Thyroid gland (tissue), 4 donors: ENCODE data around the gene REG3G. TPM values are rescaled to one million over a fixed set of nuclear protein-coding genes. Genes with fewer than 3 reads are reported as not detected.

Experiments
- DNase-seq, 2 donors: peaks; one replicate each; pipeline ENCODE4 v3.0.0-alpha.2; 2019
- H3K27ac ChIP-seq, 3 donors: fragments of 200-600 bp; sonication (generic); 1 replicate in 2 of 3; 2 replicates in 1 of 3; pipeline ENCODE4 v1.5.1; 2016 to 2019; ENCODE audit warnings: mild to moderate bottlenecking in 1 of 3, moderate library complexity in 1 of 3
- H3K27me3 ChIP-seq: fragments of 200-600 bp; sonication (generic); one replicate; pipeline ENCODE4 v1.5.1; 2019
- H3K36me3 ChIP-seq, 2 donors: fragments of 200-600 bp; sonication (generic); one replicate each; pipeline ENCODE4 v1.5.1; 2016 to 2019
- H3K4me1 ChIP-seq, 2 donors: fragments of 200-600 bp; sonication (generic); one replicate each; pipeline ENCODE4 v1.5.1; 2017 to 2019
- H3K4me3 ChIP-seq, 3 donors: fragments of 200-600 bp; sonication (generic); replicated peaks in 1 of 3; 1 replicate in 2 of 3; 2 replicates in 1 of 3; pipeline ENCODE4 v1.5.1; 2016; ENCODE audit warnings: mild to moderate bottlenecking in 1 of 3
- H3K9me3 ChIP-seq: fragments of 200-600 bp; sonication (generic); one replicate; pipeline ENCODE4 v1.5.1; 2017
- CTCF ChIP-seq, 6 experiments: fragments of 200-600 bp in 3 of 6; fragments of 450-650 bp in 3 of 6; sonication (generic) in 3 of 6; IDR thresholded peaks; one replicate each; pipeline ENCODE4 v1.5.1; 2016 to 2019; ENCODE audit warnings: antibody characterized with exemption in 6 of 6, mild to moderate bottlenecking in 2 of 6, inconsistent platforms in 1 of 6, moderate library complexity in 1 of 6
- POLR2A ChIP-seq, 2 donors: fragments of 450-650 bp; IDR thresholded peaks; one replicate each; pipeline ENCODE4 v1.6.1; 2017; ENCODE audit warnings: antibody characterized with exemption in 2 of 2, mild to moderate bottlenecking in 2 of 2, moderate library complexity in 1 of 2
- WGBS, 2 donors: methylation state at CpG; one replicate each; pipeline ENCODE4 v1.1.5; 2017; 5-methylcytosine and 5-hydroxymethylcytosine counted together
- intact Hi-C: fragments of 100-400 bp; cut with DNase I; formaldehyde crosslinking; loops from one replicate; pipeline ENCODE4 v1.15.1; 2023
- total RNA-seq, 4 donors: library from RNA; depleted of rRNA; stranded (reverse); fragments of >200 nt; gene quantifications; one replicate each; pipeline ENCODE4 v1.2.3, GENCODE V29; 2016

Gene REG3G
- total RNA-seq, 4 donors from 2014 or later: not detected

GRCh38 chr2:78980871-78981270, 44.6 kb upstream of the REG3G start:
- intact Hi-C loops: no loop called here
- no peaks in the 10 kb centered on the region for H3K27me3 ChIP-seq

GRCh38 chr2:78982638-78983330, 42.7 kb upstream of the REG3G start:
- Histone ChIP-seq H3K36me3 (no peaks in the 10 kb centered on the region), H3K27me3 (no peaks in the 10 kb centered on the region), H3K4me3 (no peak overlapping the region), H3K9me3 (no peaks in the 10 kb centered on the region), H3K27ac (no peak overlapping the region), H3K4me1 (no peaks in the 10 kb centered on the region)
- no peak for TF ChIP-seq POLR2A (IDR thresholded peaks at IDR 0.05)
- TF ChIP-seq CTCF (IDR thresholded peaks at IDR 0.05): no peak
- intact Hi-C loops: no loop called here
- no peak for DNase-seq
- 49 to 58% methylated on average over 4 of the region's 4 CpGs for WGBS, 2 donors

More at GRCh38 chr2:78980871-78981270, 44.6 kb upstream of the REG3G start:
- no peak for TF ChIP-seq POLR2A (IDR thresholded peaks at IDR 0.05)
- no peak for TF ChIP-seq CTCF (IDR thresholded peaks at IDR 0.05)
- H3K4me1 ChIP-seq: no peaks in the 10 kb centered on the region
- DNase-seq: no peak
- H3K9me3 ChIP-seq: no peaks in the 10 kb centered on the region
- H3K4me3 ChIP-seq: no peak overlapping the region
- no peaks in the 10 kb centered on the region for H3K36me3 ChIP-seq
- H3K27ac ChIP-seq: no peak overlapping the region
- 31 to 50% methylated on average over 4 of the region's 4 CpGs for WGBS, 2 donors

- H3K4me3 ChIP-seq: no peak overlapping the region
- H3K4me1 ChIP-seq: no peaks in the 10 kb centered on the region
- no peak overlapping the region for H3K27ac ChIP-seq
- intact Hi-C loops: no loop called here
- H3K9me3 ChIP-seq: no peaks in the 10 kb centered on the region
- H3K27me3 ChIP-seq: no peaks in the 10 kb centered on the region
- TF ChIP-seq CTCF (IDR thresholded peaks at IDR 0.05) (no peak), POLR2A (IDR thresholded peaks at IDR 0.05) (no peak)
- no peaks in the 10 kb centered on the region for H3K36me3 ChIP-seq
- WGBS, 2 donors: 61 to 64% methylated on average over 7 of the region's 7 CpGs
- no peak for DNase-seq
These were observed 41.1 kb upstream of the REG3G start for GRCh38 chr2:78984386-78984785.

GRCh38 chr2:78985558-78985957, 39.9 kb upstream of the REG3G start:
- H3K36me3 ChIP-seq: no peaks in the 10 kb centered on the region
- no peak overlapping the region for H3K27ac ChIP-seq
- no peak for TF ChIP-seq POLR2A (IDR thresholded peaks at IDR 0.05)
- no peak for TF ChIP-seq CTCF (IDR thresholded peaks at IDR 0.05)
- whole genome bisulfite sequencing, 2 donors: 79 to 95% methylated on average over 1 of the region's 1 CpG
- no peaks in the 10 kb centered on the region for H3K27me3 ChIP-seq
- intact Hi-C loops: no loop called here
- no peak for DNase-seq
- H3K4me3 ChIP-seq: no peak overlapping the region
- no peaks in the 10 kb centered on the region for H3K4me1 ChIP-seq
- H3K9me3 ChIP-seq: no peaks in the 10 kb centered on the region

- DNase-seq: no peak
- no peak overlapping the region for H3K27ac ChIP-seq
- no peak for TF ChIP-seq CTCF (IDR thresholded peaks at IDR 0.05)
- no peak for TF ChIP-seq POLR2A (IDR thresholded peaks at IDR 0.05)
- H3K9me3 ChIP-seq: no peaks in the 10 kb centered on the region
- H3K4me1 ChIP-seq: peaks cover 0 to 6% of the 10 kb centered on the region in 2 donors
- intact Hi-C loops: no loop called here
- WGBS, 2 donors: 72 to 77% methylated on average over 2 of the region's 2 CpGs
- H3K27me3 ChIP-seq: no peaks in the 10 kb centered on the region
- no peak overlapping the region for H3K4me3 ChIP-seq
- H3K36me3 ChIP-seq: no peaks in the 10 kb centered on the region
These were observed 36.5 kb upstream of the REG3G start for GRCh38 chr2:78989051-78989450.
